Endothelial cell of umbilical vein (primary cell): ENCODE results near the gene GOLIM4. TPM values are rescaled to one million over a fixed set of nuclear protein-coding genes. Genes with fewer than 3 reads are reported as not detected.

Source experiments
- BruUV-seq: library from RNA; stranded (reverse); fragments of 400-500 nt; replicated peaks from 2 replicates; lab custom pipeline; 2021; lab: Mats Ljungman, UMichigan
- CTCF ChIA-PET: fragments of 300-600, 350-600 bp; sonication (Branson Sonifier 250); formaldehyde crosslinking; loops from one replicate; lab custom pipeline; 2021; ENCODE audit warnings: antibody characterized with exemption, inconsistent platforms; lab: Charles Lee
- POLR2A ChIA-PET: fragments of 300-600, 350-600 bp; sonication (Branson Sonifier 250); formaldehyde crosslinking; loops from one replicate; lab custom pipeline; 2021; ENCODE audit warnings: antibody characterized with exemption, inconsistent platforms; lab: Charles Lee
- DNase-seq: peaks from one replicate; pipeline ENCODE4 v3.0.0-alpha.2; 2011; ENCODE audit warnings: low read depth, low spot score
- FAIRE-seq: peaks from 2 replicates; lab custom pipeline; 2011; peaks lifted over from hg19 to GRCh38; lab: Jason Lieb, UNC
- H2AFZ ChIP-seq: 2 replicates; pipeline ENCODE4 v1.6.0; 2012; ENCODE audit warnings: low read depth, low read length, control low read depth, inconsistent platforms
- H3K27ac ChIP-seq: 2 replicates; pipeline ENCODE4 v1.5.1; 2011; ENCODE audit warnings: low read depth, mild to moderate bottlenecking, control low read depth, low read length, moderate library complexity; ENCODE audit not compliant: insufficient read depth
- H3K27me3 ChIP-seq, 2 experiments: 2 replicates each; pipeline versions ENCODE4 v1.6.0 to v1.6.1; 2011; ENCODE audit warnings: low read length in 2 of 2, mixed read lengths in 1 of 2; ENCODE audit not compliant: control insufficient read depth in 2 of 2, insufficient read depth in 2 of 2
- H3K36me3 ChIP-seq, 2 experiments: 2 replicates in 1 of 2; 3 replicates in 1 of 2; pipeline ENCODE4 v1.5.1; 2011; ENCODE audit warnings: low read length in 2 of 2, mild to moderate bottlenecking in 1 of 2, moderate library complexity in 1 of 2; ENCODE audit not compliant: control insufficient read depth in 2 of 2, insufficient read depth in 2 of 2; ENCODE audit errors: extremely low read depth in 1 of 2
- H3K4me1 ChIP-seq: 3 replicates; pipeline ENCODE4 v1.5.1; 2011; ENCODE audit warnings: mild to moderate bottlenecking, low read length; ENCODE audit not compliant: control insufficient read depth, insufficient read depth; ENCODE audit errors: extremely low read depth
- H3K4me2 ChIP-seq: 2 replicates; pipeline ENCODE4 v1.6.1; 2011; ENCODE audit warnings: low read length, control low read depth, mixed read lengths; ENCODE audit not compliant: insufficient read depth
- H3K4me3 ChIP-seq, 3 experiments: fragments of 200-600 bp in 1 of 3; sonication (generic), shearing (Covaris generic) in 1 of 3; replicated peaks in 1 of 3; 2 replicates each; pipeline ENCODE4 v1.5.1; 2011 to 2016; ENCODE audit warnings: control low read depth in 3 of 3, low read length in 3 of 3, mild to moderate bottlenecking in 2 of 3, inconsistent platforms in 1 of 3, low read depth in 1 of 3, moderate library complexity in 1 of 3; ENCODE audit not compliant: insufficient read depth in 1 of 3
- H3K79me2 ChIP-seq: 2 replicates; pipeline ENCODE4 v1.6.0; 2012; ENCODE audit warnings: low read length, inconsistent platforms; ENCODE audit not compliant: control insufficient read depth, insufficient read depth
- H3K9ac ChIP-seq: replicated peaks from 2 replicates; pipeline ENCODE3; 2011; ENCODE audit warnings: low read length, control low read depth; ENCODE audit not compliant: insufficient read depth; ENCODE audit errors: extremely low read depth
- H3K9me1 ChIP-seq: replicated peaks from 3 replicates; pipeline ENCODE4 v1.6.0; 2011; ENCODE audit warnings: mild to moderate bottlenecking, low read length; ENCODE audit not compliant: control insufficient read depth, insufficient read depth; ENCODE audit errors: extremely low read depth
- H3K9me3 ChIP-seq: replicated peaks from 2 replicates; pipeline ENCODE4 v1.5.1; 2012; ENCODE audit warnings: low read length, inconsistent platforms; ENCODE audit not compliant: control insufficient read depth, insufficient read depth
- H4K20me1 ChIP-seq: replicated peaks from 2 replicates; pipeline ENCODE3; 2011; ENCODE audit warnings: mild to moderate bottlenecking, low read length; ENCODE audit not compliant: control insufficient read depth, insufficient read depth; ENCODE audit errors: extremely low read depth
- CTCF ChIP-seq, 2 donors: IDR thresholded peaks; 1 replicate in 1 of 2; 2 replicates in 1 of 2; pipeline ENCODE4 v1.5.1; 2011; ENCODE audit warnings: low read length in 2 of 2, mild to moderate bottlenecking in 2 of 2, moderate library complexity in 2 of 2, control low read depth in 1 of 2, inconsistent platforms in 1 of 2, low read depth in 1 of 2; ENCODE audit not compliant: insufficient read depth in 1 of 2; ENCODE audit errors: extremely low read depth in 1 of 2
- EZH2 ChIP-seq: IDR thresholded peaks from 2 replicates; pipeline ENCODE4 v1.6.1; 2012; ENCODE audit warnings: borderline replicate concordance, low read depth, mild to moderate bottlenecking, moderate library complexity, low read length, inconsistent platforms; ENCODE audit not compliant: severe bottlenecking
- FOS ChIP-seq: IDR thresholded peaks from 2 replicates; pipeline ENCODE4 v1.6.1; 2011; ENCODE audit warnings: mild to moderate bottlenecking, low read length, moderate library complexity, borderline replicate concordance; ENCODE audit not compliant: insufficient read depth
- GATA2 ChIP-seq: IDR thresholded peaks from 2 replicates; pipeline ENCODE4 v1.7.0; 2011; ENCODE audit warnings: low read depth, mild to moderate bottlenecking, moderate library complexity, mixed read lengths, low read length; ENCODE audit not compliant: insufficient read length, insufficient read depth
- JUN ChIP-seq: IDR thresholded peaks from 2 replicates; pipeline ENCODE4 v1.6.1; 2011; ENCODE audit warnings: borderline replicate concordance, low read depth; ENCODE audit not compliant: insufficient read length, insufficient read depth
- MYC ChIP-seq: IDR thresholded peaks from one replicate; pipeline ENCODE4 v1.6.1; 2011; ENCODE audit warnings: mild to moderate bottlenecking, low read depth, low read length
- POLR2A ChIP-seq: IDR thresholded peaks from 2 replicates; pipeline ENCODE4 v1.6.1; 2012; ENCODE audit warnings: low read depth, mild to moderate bottlenecking, control low read depth, low read length
- POLR2AphosphoS5 ChIP-seq: IDR thresholded peaks from 2 replicates; pipeline ENCODE4 v1.6.1; 2012; ENCODE audit warnings: low read depth, mild to moderate bottlenecking, control low read depth, low read length, moderate library complexity; ENCODE audit not compliant: insufficient read depth
- dilution Hi-C: fragments of 300-500 bp; cut with MboI; formaldehyde crosslinking; loops from one replicate; pipeline ENCODE4 v1.15.0; 2019; ENCODE audit warnings: low sequenced_read_pairs; ENCODE audit not compliant: extremely low pct_ligation_motif_present
- intact Hi-C: fragments of 100-400 bp; cut with micrococcal nuclease; formaldehyde crosslinking; loops from one replicate; pipeline ENCODE4 v1.10.0; 2022
- polyA plus RNA-seq, 4 experiments: library from polyadenylated mRNA; depleted of rRNA in 3 of 4; stranded (reverse) in 3 of 4; unstranded in 1 of 4; fragments of >200 nt; gene quantifications; 2 replicates each; pipeline versions ENCODE4 v1.2.1 to v1.2.3, GENCODE V29; 2011 to 2012; ENCODE audit warnings: missing spikeins in 1 of 4
- total RNA-seq: library from RNA; stranded (reverse); gene quantifications from 2 replicates; pipeline ENCODE4 v1.2.3, GENCODE V29; 2021
- TF ChIP-seq, protein P1 (sequence below): IDR thresholded peaks from 2 replicates; pipeline ENCODE4 v1.6.1; 2011; ENCODE audit not compliant: insufficient read depth, insufficient read length

Gene GOLIM4
- total and polyA plus RNA-seq, 2 donors (not counting 3 experiments of a cell fraction or from before 2014, with no cell fraction given): 11.7 to 40.8 TPM

DNA sequence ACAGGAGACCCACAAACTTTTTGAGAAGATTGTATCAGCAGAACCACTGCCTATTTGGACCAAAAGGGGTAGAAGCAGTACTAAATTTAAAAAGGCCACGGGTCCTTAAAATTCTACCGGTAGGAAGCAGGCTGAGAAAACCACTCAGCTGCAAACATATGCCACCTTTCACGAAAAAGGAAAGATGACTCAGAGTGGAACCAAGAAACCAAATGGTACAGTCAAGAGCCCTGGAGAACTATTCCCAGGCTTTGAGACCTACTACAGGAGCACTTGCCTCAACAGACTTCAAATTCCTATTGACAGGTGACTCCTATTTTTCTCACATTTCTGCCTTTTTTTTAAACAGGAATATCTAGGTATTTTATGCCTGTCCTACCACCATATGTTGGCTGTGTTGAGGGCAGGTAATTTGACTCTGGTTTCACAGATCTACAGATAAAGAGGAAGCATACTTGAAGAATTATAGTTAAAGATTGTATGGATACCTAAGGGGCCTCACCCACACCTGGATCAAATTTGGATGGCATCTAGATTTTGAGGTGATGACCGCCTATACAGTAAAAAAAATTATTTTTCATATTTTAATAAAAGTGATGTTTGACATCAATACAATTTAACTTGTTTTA, 10.1 kb downstream of the GOLIM4 start:
- peaks cover 2% of the 10 kb centered on the region for H3K9me1 ChIP-seq
- peaks cover 11% of the 10 kb centered on the region for H4K20me1 ChIP-seq
- peaks cover 20% of the 10 kb centered on the region for H3K4me1 ChIP-seq
- H3K36me3 ChIP-seq: no peaks in the 10 kb centered on the region
- no peak for DNase-seq
- H3K27ac ChIP-seq: no peak overlapping the region
- no TSS peak for BruUV-seq
- H3K4me3 ChIP-seq: no peak overlapping the region
- intact Hi-C loops: loop anchor here (1.0 kb wide), 1 partner anchor 10 kb away; the partner anchor contains the start of gene GOLIM4
- no peaks in the 10 kb centered on the region for H3K9me3 ChIP-seq
- FAIRE-seq: no peak
- no peak overlapping the region for H3K4me2 ChIP-seq
- POLR2A ChIA-PET: no interaction called here
- H3K79me2 ChIP-seq: peaks cover 70% of the 10 kb centered on the region
- dilution Hi-C loops: no loop called here
- no peaks in the 10 kb centered on the region for H3K27me3 ChIP-seq
- no peak overlapping the region for H2AFZ ChIP-seq
- no peak overlapping the region for H3K9ac ChIP-seq
- CTCF ChIA-PET: interaction anchor here (0.9 to 1.5 kb wide), 3 partner anchors 9 to 38 kb away, joined by 4 to 5 read pairs (median 4); no protein-coding TSS in a partner anchor
- no peak for TF ChIP-seq JUN
- TF ChIP-seq FOS: no peak
- TF ChIP-seq MYC: no peak
- TF ChIP-seq, protein P1, sequence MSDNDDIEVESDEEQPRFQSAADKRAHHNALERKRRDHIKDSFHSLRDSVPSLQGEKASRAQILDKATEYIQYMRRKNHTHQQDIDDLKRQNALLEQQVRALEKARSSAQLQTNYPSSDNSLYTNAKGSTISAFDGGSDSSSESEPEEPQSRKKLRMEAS: no peak
- TF ChIP-seq GATA2: no peak
- TF ChIP-seq EZH2: no peak
- TF ChIP-seq POLR2AphosphoS5: no peak
- TF ChIP-seq POLR2A: no peak
- no peak for TF ChIP-seq CTCF (IDR thresholded peaks at IDR 0.05; ENCODE audit: extremely low read depth in 1 of 2, insufficient read depth in 1 of 2, low read depth in 1 of 2, low read length in 2 of 2)
